Esophagus squamous epithelium (tissue), 5 donors: Measurements from ENCODE around the gene AK3. TPM values are rescaled to one million over a fixed set of nuclear protein-coding genes. Genes with fewer than 3 reads are reported as not detected.

ENCODE experiments used
- DNase-seq: peaks from one replicate; lab custom pipeline; 2025; lab: John Stamatoyannopoulos, UW
- H3K27ac ChIP-seq, 4 donors: fragments of 200-600 bp; sonication (generic); one replicate each; pipeline ENCODE4 v1.5.1; 2016 to 2019; ENCODE audit warnings: mild to moderate bottlenecking in 1 of 4
- H3K27me3 ChIP-seq, 4 donors: fragments of 200-600 bp; sonication (generic); 1 replicate in 3 of 4; 2 replicates in 1 of 4; pipeline versions ENCODE4 v1.5.1 to v1.6.0; 2017 to 2021; ENCODE audit warnings: antibody characterized with exemption in 1 of 4
- H3K36me3 ChIP-seq, 3 donors: fragments of 200-600 bp; sonication (generic); one replicate each; pipeline ENCODE4 v1.5.1; 2016 to 2019
- H3K4me1 ChIP-seq, 3 donors: fragments of 200-600 bp; sonication (generic); one replicate each; pipeline ENCODE4 v1.5.1; 2017 to 2019
- H3K4me3 ChIP-seq, 4 donors: fragments of 200-600 bp; sonication (generic); 1 replicate in 3 of 4; 2 replicates in 1 of 4; pipeline ENCODE4 v1.5.1; 2016 to 2019; ENCODE audit warnings: mild to moderate bottlenecking in 2 of 4, moderate library complexity in 1 of 4
- H3K9me3 ChIP-seq, 3 donors: fragments of 200-600 bp; sonication (generic); one replicate each; pipeline ENCODE4 v1.5.1; 2016 to 2019
- CTCF ChIP-seq, 6 experiments: fragments of 450-650 bp in 4 of 6; fragments of 200-600 bp in 2 of 6; sonication (generic) in 2 of 6; IDR thresholded peaks; one replicate each; pipeline ENCODE4 v1.5.1; 2016 to 2019; ENCODE audit warnings: antibody characterized with exemption in 6 of 6, mild to moderate bottlenecking in 4 of 6, moderate library complexity in 4 of 6
- POLR2A ChIP-seq, 4 donors: fragments of 450-650 bp; IDR thresholded peaks; one replicate each; pipeline ENCODE4 v1.6.1; 2017; ENCODE audit warnings: antibody characterized with exemption in 4 of 4, mild to moderate bottlenecking in 4 of 4, moderate library complexity in 3 of 4
- WGBS, 2 donors: methylation state at CpG; one replicate each; pipeline ENCODE4 v1.1.5; 2018; 5-methylcytosine and 5-hydroxymethylcytosine counted together
- intact Hi-C: fragments of 100-400 bp; cut with DNase I; formaldehyde crosslinking; loops from one replicate; pipeline ENCODE4 v1.15.0; 2022
- total RNA-seq, 4 donors: library from RNA; depleted of rRNA; stranded (reverse); fragments of >200 nt; gene quantifications; one replicate each; pipeline ENCODE4 v1.1.0, GENCODE V29; 2016
- donor health status: DM: yes; HTN: yes; CAD: no.

Gene AK3
- total RNA-seq, 4 donors from 2014 or later = 47.8 to 104 (median 81.2) TPM

- DNase-seq = no peak
- intact Hi-C loops = no loop called here
- H3K4me1 ChIP-seq = no peaks in the 10 kb centered on the region
- no peak overlapping the region for H3K27ac ChIP-seq
- WGBS, 2 donors = 82 to 93% methylated on average over 4 of the region's 4 CpGs
- H3K9me3 ChIP-seq = no peaks in the 10 kb centered on the region
- TF ChIP-seq POLR2A (IDR thresholded peaks at IDR 0.05) (no peak), CTCF (IDR thresholded peaks at IDR 0.05) (no peak)
- peaks cover 14 to 81% (median 15%) of the 10 kb centered on the region in 3 donors for H3K36me3 ChIP-seq
- H3K27me3 ChIP-seq = no peaks in the 10 kb centered on the region
- no peak overlapping the region for H3K4me3 ChIP-seq
These were observed 19.3 kb downstream of the AK3 start for GRCh38 chr9:4721736-4722135.

DNA sequence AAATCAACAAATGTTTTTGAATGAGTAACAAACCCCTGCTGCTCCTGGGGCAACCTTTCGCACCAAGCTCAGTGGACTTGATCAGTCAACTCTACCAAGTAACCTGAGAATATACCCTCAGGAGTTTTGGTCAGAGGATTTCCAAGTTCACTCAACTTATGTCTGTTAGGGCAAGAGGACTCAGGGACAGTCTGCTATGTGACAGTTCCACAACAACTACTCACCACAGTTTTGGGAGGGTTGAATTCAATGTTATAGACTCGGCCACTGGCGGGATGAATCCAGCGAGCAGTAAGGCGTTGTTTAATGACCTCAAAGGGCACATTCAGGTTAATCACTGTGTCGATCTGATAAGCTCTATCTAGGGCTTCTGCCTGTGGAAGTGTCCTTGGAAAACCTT, 22.1 kb downstream of the AK3 start:
- Histone ChIP-seq H3K27ac (no peak overlapping the region), H3K9me3 (no peaks in the 10 kb centered on the region), H3K27me3 (no peaks in the 10 kb centered on the region), H3K4me3 (no peak overlapping the region), H3K4me1 (no peaks in the 10 kb centered on the region), H3K36me3 (peaks cover 14 to 93% (median 15%) of the 10 kb centered on the region in 3 donors)
- intact Hi-C loops = no loop called here
- 98 to 100% methylated on average over 5 to 6 of the region's 6 CpGs for WGBS, 2 donors
- no peak for DNase-seq
- TF ChIP-seq POLR2A (IDR thresholded peaks at IDR 0.05) = no peak
- TF ChIP-seq CTCF (IDR thresholded peaks at IDR 0.05) = no peak

GRCh38 chr9:4717815-4718214, 23.2 kb downstream of the AK3 start:
- TF ChIP-seq POLR2A (IDR thresholded peaks at IDR 0.05) (no peak), CTCF (IDR thresholded peaks at IDR 0.05) (no peak)
- intact Hi-C loops = no loop called here

GRCh38 chr9:4716163-4716562, 24.8 kb downstream of the AK3 start:
- 75 to 76% methylated on average over 1 of the region's 1 CpG for whole genome bisulfite sequencing, 2 donors
- no peaks in the 10 kb centered on the region for H3K4me1 ChIP-seq

More at GRCh38 chr9:4717815-4718214, 23.2 kb downstream of the AK3 start:
- no peak for DNase-seq
- WGBS, 2 donors = 95 to 100% methylated on average over 2 to 4 of the region's 4 CpGs
- no peak overlapping the region for H3K4me3 ChIP-seq
- H3K9me3 ChIP-seq = no peaks in the 10 kb centered on the region
- H3K27me3 ChIP-seq = no peaks in the 10 kb centered on the region
- no peaks in the 10 kb centered on the region for H3K4me1 ChIP-seq
- H3K36me3 ChIP-seq = peaks cover 14 to 100% (median 15%) of the 10 kb centered on the region in 3 donors
- no peak overlapping the region for H3K27ac ChIP-seq

More at GRCh38 chr9:4716163-4716562, 24.8 kb downstream of the AK3 start:
- intact Hi-C loops = no loop called here
- DNase-seq = no peak
- H3K27me3 ChIP-seq = no peaks in the 10 kb centered on the region
- H3K27ac ChIP-seq = no peak overlapping the region
- no peak overlapping the region for H3K4me3 ChIP-seq
- no peak for TF ChIP-seq CTCF (IDR thresholded peaks at IDR 0.05)
- TF ChIP-seq POLR2A (IDR thresholded peaks at IDR 0.05) = no peak
- H3K36me3 ChIP-seq = peaks cover 10 to 100% (median 16%) of the 10 kb centered on the region in 3 donors
- no peaks in the 10 kb centered on the region for H3K9me3 ChIP-seq
